SK-N-MC (cell line): Measurements from ENCODE around the gene ANTXR2.
"Not testable (repeated sequence)": the region's sequence is repeated elsewhere in the genome, so short reads cannot be mapped to it uniquely, and the experiment has no call there.

Experiments
- DNase-seq: peaks from one replicate; pipeline ENCODE4 v3.0.0-alpha.2; 2011; ENCODE audit warnings: low read depth, low spot score
- H3K27ac ChIP-seq: fragments of 200-600 bp; sonication (generic); 2 replicates; pipeline ENCODE4 v1.5.1; 2016; ENCODE audit warnings: mixed run types
- H3K36me3 ChIP-seq: fragments of 200-600 bp; sonication (generic); 2 replicates; pipeline ENCODE4 v1.6.1; 2017; ENCODE audit warnings: antibody characterized with exemption, low read length, mixed read lengths; ENCODE audit not compliant: insufficient read depth
- H3K4me3 ChIP-seq: fragments of 200-600 bp; sonication (generic); 2 replicates; pipeline ENCODE4 v1.5.1; 2016
- H3K9ac ChIP-seq: fragments of 200-600 bp; sonication (generic); 2 replicates; pipeline ENCODE4 v1.8.0; 2017; ENCODE audit warnings: mixed run types, mixed read lengths; ENCODE audit not compliant: insufficient read length
- H3K9me3 ChIP-seq: fragments of 200-600 bp; sonication (generic); 2 replicates; pipeline ENCODE4 v1.6.1; 2017; ENCODE audit warnings: low read depth, mild to moderate bottlenecking, antibody characterized with exemption, low read length, moderate library complexity, mixed read lengths
- EZH2 ChIP-seq: fragments of 200-600 bp; sonication (generic); IDR thresholded peaks from one replicate; pipeline ENCODE4 v1.6.1; 2017; ENCODE audit warnings: antibody characterized with exemption
- FOXP2 ChIP-seq: optimal IDR thresholded peaks from 2 replicates; pipeline ENCODE3; 2011; ENCODE audit warnings: mild to moderate bottlenecking, moderate library complexity; ENCODE audit not compliant: insufficient read depth; ENCODE audit errors: extremely low read length, control extremely low read depth
- POLR2AphosphoS5 ChIP-seq: IDR thresholded peaks from 2 replicates; pipeline ENCODE4 v1.6.1; 2012; ENCODE audit warnings: mild to moderate bottlenecking, low read depth, low read length, borderline replicate concordance

Gene ANTXR2

GRCh38 chr4:79905212-79905611 is 167.8 kb downstream of the ANTXR2 start:
- H3K36me3 ChIP-seq, result peaks cover 10% of the 10 kb centered on the region; the same call in 1 of the 2 replicates
- TF ChIP-seq EZH2 (no peak), POLR2AphosphoS5 (no peak), FOXP2 (no peak)
- H3K9me3 ChIP-seq, result no peaks in the 10 kb centered on the region
- no peak for DNase-seq
- no peak overlapping the region for H3K27ac ChIP-seq
- no peak overlapping the region for H3K4me3 ChIP-seq
- H3K9ac ChIP-seq, result no peak overlapping the region

DNA sequence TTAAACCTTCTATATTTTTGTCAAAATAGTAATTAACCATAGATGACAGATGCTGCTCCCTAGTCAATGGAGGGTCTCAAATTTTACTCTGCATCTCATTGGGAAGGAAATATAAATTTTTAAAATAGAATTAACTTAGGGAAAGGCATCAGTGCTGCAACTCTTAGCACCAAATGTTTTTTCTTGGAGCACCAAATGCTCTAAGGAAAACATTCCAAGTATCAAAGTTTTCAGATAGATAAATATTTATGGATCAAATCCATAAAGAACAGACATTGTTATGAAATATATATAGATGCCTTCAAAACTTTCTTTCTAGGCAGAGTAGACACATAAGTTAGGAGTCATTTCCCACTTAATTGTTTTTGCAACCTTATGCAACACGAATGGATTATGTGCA is 168.7 kb downstream of the ANTXR2 start:
- Histone ChIP-seq H3K4me3 (no peak overlapping the region), H3K36me3 (peaks cover 10% of the 10 kb centered on the region; the same call in 1 of the 2 replicates), H3K9ac (no peak overlapping the region), H3K9me3 (no peaks in the 10 kb centered on the region), H3K27ac (no peak overlapping the region)
- DNase-seq, result no peak
- TF ChIP-seq EZH2 (no peak), POLR2AphosphoS5 (no peak), FOXP2 (no peak)

- no peak overlapping the region for H3K9ac ChIP-seq
- TF ChIP-seq FOXP2 (no peak), EZH2 (no peak), POLR2AphosphoS5 (no peak)
- no peaks in the 10 kb centered on the region; the same call in 1 of the 2 replicates for H3K36me3 ChIP-seq
- no peak for DNase-seq
- H3K27ac ChIP-seq, result no peak overlapping the region
- H3K9me3 ChIP-seq, result no peaks in the 10 kb centered on the region
- H3K4me3 ChIP-seq, result no peak overlapping the region
Measured at GRCh38 chr4:79900182-79900581, 172.8 kb downstream of the ANTXR2 start.

- H3K27ac ChIP-seq, result no peak overlapping the region
- no peaks in the 10 kb centered on the region for H3K36me3 ChIP-seq
- H3K9ac ChIP-seq, result no peak overlapping the region
- DNase-seq, result no peak
- no peaks in the 10 kb centered on the region for H3K9me3 ChIP-seq
- TF ChIP-seq POLR2AphosphoS5 (no peak), FOXP2 (no peak), EZH2 (no peak)
- H3K4me3 ChIP-seq, result no peak overlapping the region
Measured at GRCh38 chr4:79899481-79899880, 173.5 kb downstream of the ANTXR2 start.

DNA sequence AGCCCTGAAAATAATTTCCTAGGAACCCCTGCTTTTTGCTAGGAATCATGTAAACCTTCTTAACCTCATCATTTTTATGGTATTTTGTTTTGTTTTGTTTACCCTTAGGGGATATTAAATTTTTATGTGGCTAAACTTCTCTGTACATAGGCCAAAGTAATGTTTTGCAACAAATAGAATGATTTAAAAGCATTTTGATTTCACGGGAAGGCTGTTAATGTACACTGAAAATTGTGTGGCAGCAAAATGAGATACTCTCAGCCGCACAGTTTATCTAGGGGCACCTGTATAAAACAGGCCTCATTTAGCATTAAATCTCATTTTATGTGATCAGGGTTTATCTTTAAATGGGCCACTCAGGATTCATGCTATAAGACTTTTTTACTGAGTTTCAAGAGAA is 175.0 kb downstream of the ANTXR2 start:
- no peak for DNase-seq
- H3K4me3 ChIP-seq, result 0 out of 2 replicates have a peak overlapping the region, but pooled peaks have one; percentile 59
- peak overlapping the region; percentile 36 for H3K9ac ChIP-seq
- no peaks in the 10 kb centered on the region for H3K36me3 ChIP-seq
- peak overlapping the region; percentile 93 for H3K27ac ChIP-seq
- H3K9me3 ChIP-seq, result no peaks in the 10 kb centered on the region
- TF ChIP-seq POLR2AphosphoS5, result no peak; the same call in 1 of the 2 replicates
- no peak for TF ChIP-seq EZH2
- TF ChIP-seq FOXP2, result no peak

DNA sequence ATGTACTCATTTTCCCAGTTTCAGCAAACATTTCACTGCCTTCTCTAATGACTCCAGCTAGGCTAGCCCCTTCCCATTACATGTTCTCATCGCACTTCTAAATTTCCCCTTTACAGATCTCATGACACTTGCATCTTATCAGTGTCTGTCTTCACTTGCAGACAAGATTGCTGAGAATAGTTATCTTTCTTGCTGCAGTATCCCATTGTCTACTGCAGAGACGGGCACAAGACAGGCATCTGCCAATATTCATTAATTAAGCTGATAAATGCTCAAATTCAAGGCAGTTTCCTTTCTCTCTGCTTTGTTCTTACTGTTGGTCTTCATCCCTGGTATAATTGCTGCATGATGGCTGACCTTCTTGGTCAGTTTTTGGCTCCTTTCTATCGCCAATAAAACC is 175.9 kb downstream of the ANTXR2 start:
- no peak for TF ChIP-seq EZH2
- peak; percentile 58; the same call in 1 of the 2 replicates for TF ChIP-seq POLR2AphosphoS5
- TF ChIP-seq FOXP2, result peak; percentile 36
- Histone ChIP-seq H3K4me3 (peak overlapping the region; percentile 59), H3K36me3 (no peaks in the 10 kb centered on the region), H3K27ac (peak overlapping the region; percentile 93), H3K9ac (peak overlapping the region; percentile 46), H3K9me3 (no peaks in the 10 kb centered on the region)
- DNase-seq, result no peak

GRCh38 chr4:79893456-79893855 is 179.6 kb downstream of the ANTXR2 start:
- Histone ChIP-seq H3K4me3 (no peak overlapping the region), H3K9ac (no peak overlapping the region), H3K27ac (no peak overlapping the region; the same call in 1 of the 2 replicates), H3K9me3 (no peaks in the 10 kb centered on the region), H3K36me3 (no peaks in the 10 kb centered on the region)
- no peak for TF ChIP-seq FOXP2
- TF ChIP-seq POLR2AphosphoS5, result no peak
- TF ChIP-seq EZH2, result no peak
- no peak for DNase-seq

- H3K4me3 ChIP-seq, DNase-seq, H3K27ac ChIP-seq, H3K36me3 ChIP-seq, H3K9me3 ChIP-seq, H3K9ac ChIP-seq: not testable (repeated sequence)
Measured at GRCh38 chr4:79889026-79889425, 184.0 kb downstream of the ANTXR2 start.

- Histone ChIP-seq H3K9me3 (no peaks in the 10 kb centered on the region), H3K9ac (no peak overlapping the region), H3K36me3 (no peaks in the 10 kb centered on the region), H3K27ac (no peak overlapping the region), H3K4me3 (no peak overlapping the region)
- DNase-seq, result no peak
- TF ChIP-seq FOXP2 (no peak), POLR2AphosphoS5 (no peak), EZH2 (no peak)
Measured at GRCh38 chr4:79886557-79886956, 186.5 kb downstream of the ANTXR2 start.

DNA sequence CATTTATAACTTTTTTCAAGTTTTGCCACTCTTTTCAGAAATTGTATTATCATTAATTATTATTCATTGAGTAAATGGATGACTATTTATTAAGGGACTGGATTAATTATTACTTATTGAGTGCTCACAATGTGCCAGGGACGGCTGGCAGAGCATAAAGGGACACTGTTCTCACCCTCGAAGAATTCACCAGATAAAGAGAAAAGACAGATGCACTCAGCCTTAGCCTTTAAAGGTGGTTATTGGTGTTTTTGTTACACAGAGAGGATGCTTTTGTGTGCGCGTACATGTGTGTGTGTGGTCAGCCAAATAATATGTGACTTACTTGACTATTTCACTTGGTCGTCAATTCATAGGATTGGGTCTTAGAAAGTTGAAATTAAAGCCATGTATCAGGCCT is 187.0 kb downstream of the ANTXR2 start:
- Histone ChIP-seq H3K9me3 (no peaks in the 10 kb centered on the region), H3K36me3 (no peaks in the 10 kb centered on the region), H3K4me3 (no peak overlapping the region), H3K9ac (no peak overlapping the region), H3K27ac (no peak overlapping the region)
- DNase-seq, result no peak
- TF ChIP-seq FOXP2 (no peak), EZH2 (no peak), POLR2AphosphoS5 (no peak)
